MM.1S (cell line): ENCODE results near the gene LINC01488.

ENCODE experiments used
- DNase-seq: peaks from one replicate; pipeline ENCODE4 v3.0.0-alpha.2; 2015
- H2AFZ ChIP-seq: fragments of 300-600 bp; sonication (generic); 2 replicates; pipeline ENCODE4 v1.6.0; 2016; ENCODE audit warnings: antibody characterized with exemption, low read length
- H3F3A ChIP-seq: fragments of 300-600 bp; sonication (generic); 2 replicates; pipeline ENCODE4 v1.6.1; 2016; ENCODE audit warnings: mild to moderate bottlenecking, antibody characterized with exemption, low read length, moderate library complexity, mixed read lengths; ENCODE audit not compliant: insufficient read depth
- H3K27ac ChIP-seq: fragments of 300-600 bp; sonication (generic); 2 replicates; pipeline ENCODE4 v1.5.1; 2016; ENCODE audit warnings: mild to moderate bottlenecking, low read length
- H3K27me3 ChIP-seq: fragments of 300-600 bp; sonication (generic); replicated peaks from 2 replicates; pipeline ENCODE4 v1.6.0; 2016; ENCODE audit warnings: low read length; ENCODE audit not compliant: insufficient read depth
- H3K36me3 ChIP-seq: fragments of 300-600 bp; sonication (generic); replicated peaks from 2 replicates; pipeline ENCODE4 v1.6.1; 2016; ENCODE audit warnings: mild to moderate bottlenecking, low read length, mixed read lengths; ENCODE audit not compliant: insufficient read depth
- H3K4me1 ChIP-seq: fragments of 300-600 bp; sonication (generic); 2 replicates; pipeline ENCODE4 v1.6.1; 2016; ENCODE audit warnings: low read length, mixed read lengths
- H3K4me2 ChIP-seq: fragments of 300-600 bp; sonication (generic); 2 replicates; pipeline ENCODE4 v1.6.0; 2016; ENCODE audit warnings: low read depth, low read length
- H3K4me3 ChIP-seq: fragments of 300-600 bp; sonication (generic); 2 replicates; pipeline ENCODE4 v1.5.1; 2016; ENCODE audit warnings: low read length, mixed read lengths
- H3K79me2 ChIP-seq: fragments of 300-600 bp; sonication (generic); 2 replicates; pipeline ENCODE4 v1.6.1; 2016; ENCODE audit warnings: mixed run types, low read length, mixed read lengths
- H3K9ac ChIP-seq: fragments of 300-600 bp; sonication (generic); 2 replicates; pipeline ENCODE4 v1.6.1; 2016; ENCODE audit warnings: low read length, mixed read lengths
- H3K9me2 ChIP-seq: fragments of 300-600 bp; sonication (generic); replicated peaks from 2 replicates; pipeline ENCODE4 v1.6.1; 2016; ENCODE audit warnings: mild to moderate bottlenecking, low read length, mixed read lengths; ENCODE audit not compliant: insufficient read depth
- H3K9me3 ChIP-seq: fragments of 300-600 bp; sonication (generic); replicated peaks from 2 replicates; pipeline ENCODE4 v1.6.1; 2016; ENCODE audit warnings: mild to moderate bottlenecking, low read length, mixed read lengths; ENCODE audit not compliant: insufficient read depth
- H4K20me1 ChIP-seq: fragments of 300-600 bp; sonication (generic); 2 replicates; pipeline ENCODE4 v1.6.1; 2016; ENCODE audit warnings: mild to moderate bottlenecking, low read length, moderate library complexity, mixed read lengths; ENCODE audit not compliant: insufficient read depth
- EZH2 ChIP-seq: fragments of 300-600 bp; sonication (generic); optimal IDR thresholded peaks from 2 replicates; pipeline ENCODE3; 2017; ENCODE audit warnings: low read depth, mild to moderate bottlenecking, antibody characterized with exemption, low read length, mixed read lengths
- EZH2phosphoT487 ChIP-seq: fragments of 300-600 bp; sonication (generic); IDR thresholded peaks from 2 replicates; pipeline ENCODE4 v1.6.1; 2018; ENCODE audit warnings: antibody characterized with exemption, low read length
- TF ChIP-seq, protein P1 (sequence below): fragments of 300-600 bp; sonication (generic); IDR thresholded peaks from 2 replicates; pipeline ENCODE4 v1.5.1; 2016; ENCODE audit warnings: antibody characterized with exemption, low read length, mixed read lengths

LINC01488 gene

DNA sequence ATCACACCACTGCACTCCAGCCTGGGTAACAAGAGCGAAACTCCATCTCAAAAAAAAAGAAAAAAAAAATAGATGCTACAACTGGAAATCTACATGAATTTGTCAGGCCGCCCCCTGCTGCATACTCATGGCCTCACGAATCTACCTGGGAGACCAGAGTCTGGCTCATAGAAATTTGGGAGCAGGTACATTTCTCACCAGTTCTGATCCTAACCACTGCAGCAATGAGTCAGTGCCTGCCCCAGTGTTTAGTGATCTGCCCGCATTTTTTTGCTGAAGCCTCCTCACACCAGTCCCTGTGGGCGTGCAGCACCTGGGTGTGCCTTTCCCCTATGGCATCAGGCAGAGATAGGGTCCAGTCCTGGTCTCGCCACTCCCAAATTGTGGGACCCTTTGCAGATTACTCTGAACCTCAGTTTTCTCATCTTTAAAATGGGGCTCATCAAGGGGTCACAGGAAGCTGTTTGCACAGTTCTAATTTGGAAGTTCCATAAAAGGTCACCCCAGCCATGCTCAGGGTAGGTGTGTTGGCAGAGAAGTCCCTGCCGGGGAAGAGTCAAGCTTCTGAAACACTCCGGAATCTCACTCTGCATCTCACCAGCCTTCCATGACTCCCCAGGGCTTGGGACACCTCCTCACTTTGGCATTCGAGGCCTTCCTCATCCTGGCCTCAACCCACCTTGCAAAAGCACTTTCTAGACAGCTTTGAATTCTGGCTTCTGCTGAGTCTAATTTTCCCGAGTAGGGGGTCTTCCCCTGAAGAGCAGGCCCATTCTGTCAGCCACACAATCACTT lies 39.3 kb upstream of the LINC01488 start:
- no peak for TF ChIP-seq EZH2
- no peak for TF ChIP-seq EZH2phosphoT487
- TF ChIP-seq, protein P1, sequence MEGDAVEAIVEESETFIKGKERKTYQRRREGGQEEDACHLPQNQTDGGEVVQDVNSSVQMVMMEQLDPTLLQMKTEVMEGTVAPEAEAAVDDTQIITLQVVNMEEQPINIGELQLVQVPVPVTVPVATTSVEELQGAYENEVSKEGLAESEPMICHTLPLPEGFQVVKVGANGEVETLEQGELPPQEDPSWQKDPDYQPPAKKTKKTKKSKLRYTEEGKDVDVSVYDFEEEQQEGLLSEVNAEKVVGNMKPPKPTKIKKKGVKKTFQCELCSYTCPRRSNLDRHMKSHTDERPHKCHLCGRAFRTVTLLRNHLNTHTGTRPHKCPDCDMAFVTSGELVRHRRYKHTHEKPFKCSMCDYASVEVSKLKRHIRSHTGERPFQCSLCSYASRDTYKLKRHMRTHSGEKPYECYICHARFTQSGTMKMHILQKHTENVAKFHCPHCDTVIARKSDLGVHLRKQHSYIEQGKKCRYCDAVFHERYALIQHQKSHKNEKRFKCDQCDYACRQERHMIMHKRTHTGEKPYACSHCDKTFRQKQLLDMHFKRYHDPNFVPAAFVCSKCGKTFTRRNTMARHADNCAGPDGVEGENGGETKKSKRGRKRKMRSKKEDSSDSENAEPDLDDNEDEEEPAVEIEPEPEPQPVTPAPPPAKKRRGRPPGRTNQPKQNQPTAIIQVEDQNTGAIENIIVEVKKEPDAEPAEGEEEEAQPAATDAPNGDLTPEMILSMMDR: no peak
- Histone ChIP-seq H3K4me2 (no peak overlapping the region), H3K27ac (no peak overlapping the region), H3K9ac (no peak overlapping the region), H3K9me3 (no peaks in the 10 kb centered on the region), H2AFZ (no peak overlapping the region), H3F3A (no peaks in the 10 kb centered on the region), H3K4me3 (no peak overlapping the region), H3K9me2 (no peaks in the 10 kb centered on the region), H3K36me3 (no peaks in the 10 kb centered on the region), H3K27me3 (peaks cover 60% of the 10 kb centered on the region), H4K20me1 (no peaks in the 10 kb centered on the region), H3K79me2 (no peaks in the 10 kb centered on the region), H3K4me1 (peaks cover 8% of the 10 kb centered on the region; the same call in 1 of the 2 replicates)
- DNase-seq: no peak

DNA sequence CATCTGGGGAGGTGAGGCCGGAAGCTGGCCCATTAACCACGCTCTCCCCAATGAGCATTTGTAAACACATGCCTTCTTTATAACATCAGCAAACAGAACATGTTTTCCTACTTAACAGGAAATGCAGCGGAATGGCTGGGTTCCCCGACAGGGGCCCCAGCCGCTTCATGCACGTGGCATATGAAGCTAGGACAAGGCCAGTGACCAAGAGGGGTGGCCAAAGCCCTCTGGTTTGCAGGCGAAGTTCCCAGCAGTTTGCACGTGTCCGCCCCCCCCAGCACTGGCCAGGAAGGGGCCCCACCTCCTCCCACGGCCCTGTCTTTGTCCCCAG lies 38.7 kb upstream of the LINC01488 start:
- Histone ChIP-seq H3K9me3 (no peaks in the 10 kb centered on the region), H3K36me3 (no peaks in the 10 kb centered on the region), H3K27me3 (peaks cover 54% of the 10 kb centered on the region), H3K79me2 (no peaks in the 10 kb centered on the region), H2AFZ (peak overlapping the region; percentile 81), H3F3A (no peaks in the 10 kb centered on the region), H3K4me3 (peak overlapping the region; percentile 56; the same call in 1 of the 2 replicates), H4K20me1 (no peaks in the 10 kb centered on the region), H3K4me1 (peaks cover 8% of the 10 kb centered on the region; the same call in 1 of the 2 replicates), H3K9me2 (no peaks in the 10 kb centered on the region), H3K4me2 (peak overlapping the region; percentile 89), H3K9ac (no peak overlapping the region), H3K27ac (no peak overlapping the region)
- no peak for DNase-seq
- TF ChIP-seq EZH2: no peak
- TF ChIP-seq EZH2phosphoT487: no peak
- TF ChIP-seq, protein P1: no peak

DNA sequence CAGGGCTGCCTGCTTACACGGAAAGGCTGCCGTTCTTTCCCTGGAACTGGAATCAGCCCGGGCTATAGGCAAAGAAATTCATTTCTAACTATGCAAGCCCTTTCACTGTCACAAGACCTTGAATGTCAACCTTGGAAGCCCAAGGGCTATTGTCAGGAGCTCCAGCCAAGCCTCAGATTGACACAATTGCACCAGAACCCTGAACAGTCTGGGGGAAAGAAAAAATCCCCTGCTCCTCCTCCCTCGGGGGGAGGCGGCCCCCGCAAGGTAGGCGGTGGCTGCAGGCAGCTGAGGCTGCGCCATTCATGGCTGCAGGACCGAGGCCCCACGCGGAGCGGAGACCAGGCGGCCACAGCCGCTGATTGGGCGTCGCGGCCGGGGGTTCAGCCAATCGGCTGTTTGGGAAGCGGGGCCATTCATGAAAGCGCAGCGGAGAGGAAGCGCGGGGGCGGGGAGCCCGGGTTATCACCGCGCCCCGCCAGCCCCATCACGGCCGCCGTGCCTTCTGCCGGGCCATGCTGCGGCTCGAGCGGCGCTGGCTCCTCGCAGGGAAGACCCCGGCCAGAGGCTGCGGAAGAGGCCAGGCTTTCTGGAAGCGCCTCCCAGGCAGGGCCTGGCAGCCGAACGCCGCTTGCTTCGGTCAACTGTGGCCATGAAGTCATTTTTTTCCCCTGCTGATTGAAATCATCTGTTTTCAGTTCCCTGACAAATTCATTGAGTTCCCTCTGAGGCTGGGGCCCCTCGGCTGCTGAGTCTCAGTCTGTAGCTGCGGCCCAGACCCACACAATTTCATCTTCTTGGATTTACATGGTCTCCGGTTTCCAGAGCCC lies 38.1 kb upstream of the LINC01488 start:
- Histone ChIP-seq H3K27me3 (peaks cover 49% of the 10 kb centered on the region), H3K4me2 (peak overlapping the region; percentile 89), H3K9ac (peak overlapping the region; percentile 26; the same call in 1 of the 2 replicates), H3K4me3 (peak overlapping the region; percentile 56), H3K4me1 (peaks cover 8% of the 10 kb centered on the region; the same call in 1 of the 2 replicates), H3K9me3 (no peaks in the 10 kb centered on the region), H2AFZ (peak overlapping the region; percentile 81), H3F3A (no peaks in the 10 kb centered on the region), H3K9me2 (no peaks in the 10 kb centered on the region), H3K27ac (no peak overlapping the region), H4K20me1 (no peaks in the 10 kb centered on the region), H3K79me2 (no peaks in the 10 kb centered on the region), H3K36me3 (no peaks in the 10 kb centered on the region)
- DNase-seq: peak; percentile 88
- no peak for TF ChIP-seq EZH2phosphoT487
- TF ChIP-seq, protein P1: no peak
- no peak for TF ChIP-seq EZH2
